Hippocampal formation (tissue), 2 donors: ENCODE data around the gene SAMD4A.
"Not testable (repeated sequence)": the region's sequence is repeated elsewhere in the genome, so short reads cannot be mapped to it uniquely, and the experiment has no call there.

Source experiments
- DNase-seq, 2 donors: peaks; one replicate each; lab custom pipeline; 2025; lab: John Stamatoyannopoulos, UW

SAMD4A gene

DNA sequence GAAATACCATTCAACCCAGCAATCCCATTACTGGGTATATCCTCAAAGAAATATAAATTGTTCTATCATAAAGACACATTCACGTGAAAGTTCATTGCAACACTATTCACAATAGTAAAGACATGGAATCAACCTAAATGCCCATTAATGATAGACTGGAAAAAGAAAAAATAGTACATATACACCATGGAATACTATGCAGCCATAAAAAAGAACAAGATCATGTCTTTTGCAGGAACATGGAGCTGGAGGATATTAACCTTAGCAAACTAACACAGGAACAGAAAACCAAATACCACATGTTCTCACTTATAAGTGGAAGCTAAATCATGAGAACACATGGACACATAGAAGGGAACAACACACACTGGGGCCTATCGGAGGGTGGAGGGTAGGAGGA lies 234.6 kb downstream of the SAMD4A start:
- DNase-seq: not testable (repeated sequence)

DNA sequence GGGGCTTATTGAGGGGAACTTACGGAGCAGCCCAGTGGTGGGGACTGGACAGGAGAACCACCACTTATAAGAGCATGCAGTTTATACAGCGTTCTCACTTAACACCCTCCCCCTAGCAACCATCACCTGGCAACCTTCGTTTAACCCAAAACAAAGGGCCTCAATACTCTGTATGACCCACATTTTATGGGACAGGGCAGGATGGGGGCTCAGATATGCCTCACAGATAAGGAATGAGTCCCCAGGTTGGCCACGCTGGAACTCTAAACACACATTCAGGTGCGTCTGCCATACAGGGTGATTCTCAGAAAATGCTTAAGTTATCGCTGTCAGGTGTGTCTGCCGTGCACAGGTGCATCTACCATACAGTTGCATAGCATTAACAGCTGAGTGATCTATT lies 236.5 kb downstream of the SAMD4A start:
- DNase-seq: no peak

GRCh38 chr14:54803926-54804537 lies 237.1 kb downstream of the SAMD4A start:
- DNase-seq: no peak

GRCh38 chr14:54804538-54805041 lies 237.7 kb downstream of the SAMD4A start:
- no peak for DNase-seq

GRCh38 chr14:54805070-54805444 lies 238.1 kb downstream of the SAMD4A start:
- DNase-seq: no peak

- peak; percentile 42 to 70 for DNase-seq
These were observed 238.8 kb downstream of the SAMD4A start for GRCh38 chr14:54805445-54806322.

GRCh38 chr14:54806616-54807015 lies 239.7 kb downstream of the SAMD4A start:
- no peak for DNase-seq

DNA sequence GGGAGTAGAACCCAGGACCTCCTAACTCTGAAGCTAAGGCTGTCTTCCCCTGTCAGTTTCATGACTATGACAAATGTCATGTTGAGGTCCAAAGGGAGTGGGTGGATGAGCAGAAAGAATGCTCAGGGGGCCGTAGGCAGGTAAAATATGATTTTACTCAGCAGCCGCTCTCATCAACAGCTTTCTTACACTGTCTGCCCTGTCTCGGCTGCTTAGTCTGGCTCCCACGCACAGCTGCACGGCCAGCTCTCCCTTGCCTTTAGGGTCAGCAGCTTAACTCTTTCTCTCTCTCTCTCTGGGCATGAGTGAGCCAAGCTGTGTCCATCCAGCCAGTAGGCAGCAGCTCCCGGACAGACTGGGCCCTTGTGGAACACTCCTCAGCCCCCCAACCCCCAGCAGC lies 240.5 kb downstream of the SAMD4A start:
- no peak for DNase-seq

- DNase-seq: no peak
These were observed 241.0 kb downstream of the SAMD4A start for GRCh38 chr14:54807881-54808280.

DNA sequence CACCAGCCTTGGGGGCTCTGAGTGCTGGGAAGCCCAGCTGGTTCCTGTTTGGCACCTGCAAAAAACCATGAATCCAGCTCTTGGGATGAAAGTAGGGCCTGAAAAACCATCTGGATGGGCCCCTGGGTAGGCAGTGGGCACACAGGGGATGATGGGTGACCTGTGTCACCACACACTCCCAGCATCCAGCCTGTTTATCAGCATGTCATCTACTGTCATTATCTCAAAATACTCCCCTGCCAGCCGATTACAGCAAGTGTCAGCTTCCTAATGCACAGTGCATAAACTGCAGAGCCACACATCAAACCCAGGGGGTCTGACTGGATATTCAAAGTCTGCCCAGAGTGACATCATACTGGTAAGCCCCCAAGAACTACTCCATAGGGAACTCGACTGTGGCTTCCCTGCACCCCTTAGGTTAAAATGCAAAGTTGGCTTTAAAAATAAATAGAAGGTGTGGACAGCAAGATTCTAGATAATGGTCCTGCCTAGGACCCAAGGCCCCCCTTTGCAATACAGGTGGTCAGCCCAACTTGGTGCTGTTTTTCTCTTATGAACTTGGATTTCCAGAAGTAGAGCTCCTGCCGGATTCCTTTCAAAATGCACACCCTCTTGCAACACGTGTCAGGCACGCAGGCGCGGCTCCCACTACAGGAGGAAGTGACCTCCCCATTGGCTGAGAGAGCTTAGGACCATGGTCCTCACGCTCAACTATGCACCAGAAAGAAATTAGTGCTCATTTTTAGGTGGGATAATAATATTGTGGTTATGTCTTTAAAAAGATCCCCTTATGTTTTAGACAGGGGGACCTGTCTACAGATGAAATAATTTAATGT lies 241.6 kb downstream of the SAMD4A start:
- DNase-seq: no peak

GRCh38 chr14:54809767-54810166 lies 242.8 kb downstream of the SAMD4A start:
- no peak for DNase-seq

- DNase-seq: no peak
These were observed 245.7 kb downstream of the SAMD4A start for GRCh38 chr14:54812617-54813016.

DNA sequence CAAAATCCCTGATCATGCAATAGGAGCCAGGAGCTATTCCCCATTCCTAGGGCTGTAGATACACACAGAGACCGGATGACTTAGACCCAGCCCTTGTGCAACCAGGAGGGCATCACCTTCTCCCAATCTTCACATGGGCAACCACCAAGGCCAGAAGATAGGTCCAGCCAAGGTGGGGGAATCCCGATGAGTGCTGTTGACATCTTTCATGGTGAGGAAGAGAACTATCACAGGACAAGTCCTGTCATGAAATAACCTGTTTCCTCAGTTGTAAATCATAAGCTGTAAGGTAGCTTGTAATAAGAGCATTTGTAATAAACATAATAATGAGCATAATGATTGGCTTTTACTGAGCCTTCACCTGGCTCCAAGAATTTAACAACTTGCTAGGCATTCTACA lies 246.2 kb downstream of the SAMD4A start:
- DNase-seq: no peak

DNA sequence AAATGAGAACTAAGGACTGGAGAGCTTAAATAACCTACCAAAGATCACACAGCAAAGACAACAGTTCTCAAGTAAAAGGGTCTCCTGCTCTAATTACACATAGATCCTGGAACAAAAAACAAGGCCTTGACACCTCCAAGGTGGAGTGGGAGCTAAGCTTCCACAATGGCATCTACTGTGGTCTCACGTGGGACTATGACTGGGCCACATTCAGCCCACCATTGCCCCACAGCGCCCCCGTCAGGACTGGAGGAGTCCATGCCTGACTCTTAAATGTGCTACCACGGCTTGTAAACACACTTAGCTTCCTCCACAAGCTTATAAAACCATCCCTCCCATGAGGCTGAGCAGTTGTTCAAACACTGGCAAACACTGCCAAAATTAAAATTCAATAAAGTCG lies 247.1 kb downstream of the SAMD4A start:
- DNase-seq: no peak

DNA sequence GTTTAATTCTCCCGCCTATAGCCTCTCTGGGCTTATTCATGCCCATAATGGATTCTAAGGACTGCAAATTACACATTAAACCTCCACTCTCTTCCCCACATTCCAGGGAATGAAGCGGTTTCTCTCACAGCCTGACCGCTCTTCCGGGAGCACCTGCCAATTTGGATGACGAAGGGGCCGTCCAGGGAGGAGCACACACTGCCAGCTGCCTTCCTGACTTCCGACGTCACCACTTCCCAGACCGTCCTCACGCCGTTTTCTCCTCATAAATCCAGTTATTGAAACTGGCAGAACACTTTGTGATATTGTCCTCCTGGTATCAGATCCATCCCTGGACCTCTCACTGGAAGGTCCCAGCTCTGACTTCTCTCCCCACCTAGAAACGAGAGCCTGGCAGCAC lies 248.1 kb downstream of the SAMD4A start:
- no peak for DNase-seq

- no peak for DNase-seq
These were observed 248.6 kb downstream of the SAMD4A start for GRCh38 chr14:54815515-54815914.

DNA sequence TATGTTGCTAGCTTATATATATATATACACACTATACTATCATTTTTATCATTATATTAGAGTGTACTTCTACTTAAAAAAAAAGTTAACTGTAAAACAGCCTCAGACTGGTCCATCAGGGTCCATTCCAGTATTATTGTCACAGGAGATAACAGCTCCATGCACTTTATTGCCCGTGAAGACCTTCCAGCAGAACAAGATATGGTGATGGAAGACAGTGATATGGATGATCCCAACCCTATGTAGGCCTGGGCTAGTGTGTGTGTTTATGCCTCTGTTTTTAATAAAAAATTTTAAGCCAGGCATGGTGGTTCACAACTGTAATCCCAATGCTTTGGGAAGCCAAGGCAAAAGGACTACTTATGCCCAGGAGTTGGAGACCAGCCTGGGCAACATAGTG lies 249.5 kb downstream of the SAMD4A start:
- no peak for DNase-seq

GRCh38 chr14:54817506-54817905 lies 250.6 kb downstream of the SAMD4A start:
- no peak for DNase-seq

GRCh38 chr14:54818201-54819133 lies 251.5 kb downstream of the SAMD4A start:
- DNase-seq: no peak

DNA sequence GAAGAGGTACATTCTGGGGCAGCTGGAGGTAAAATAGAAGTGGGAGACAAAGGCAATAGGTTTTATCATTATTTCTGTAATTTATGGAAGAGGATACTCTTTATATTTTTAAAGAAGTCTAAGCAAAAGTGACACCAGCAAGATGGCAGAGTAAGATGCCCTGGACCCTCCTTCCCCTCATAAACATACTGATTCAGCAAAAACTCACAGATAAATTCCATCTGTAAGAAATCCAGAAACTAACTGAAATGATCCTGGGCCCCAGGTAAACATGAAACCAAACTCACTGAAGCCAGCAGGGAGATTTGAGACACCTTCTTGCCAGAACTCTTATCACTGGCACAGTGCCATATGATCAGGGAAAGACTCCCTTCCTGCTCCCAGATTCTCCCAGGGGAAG lies 255.8 kb downstream of the SAMD4A start:
- DNase-seq: no peak
